Ovary (tissue), 3 donors: ENCODE results near the gene ARHGAP19.

Source experiments
- POLR2A ChIP-seq: fragments of 450-650 bp; IDR thresholded peaks from one replicate; pipeline ENCODE4 v1.6.1; 2017; ENCODE audit warnings: antibody characterized with exemption, mild to moderate bottlenecking, moderate library complexity
- TF ChIP-seq, protein P1 (sequence below), 3 donors: fragments of 450-650 bp in 2 of 3; fragments of 200-600 bp in 1 of 3; IDR thresholded peaks; one replicate each; pipeline versions ENCODE4 v1.5.1 to v1.8.0; 2016 to 2022; ENCODE audit warnings: antibody characterized with exemption in 3 of 3, mild to moderate bottlenecking in 1 of 3
- donor health status: DM: no; HTN: no; CAD: no.

DNA sequence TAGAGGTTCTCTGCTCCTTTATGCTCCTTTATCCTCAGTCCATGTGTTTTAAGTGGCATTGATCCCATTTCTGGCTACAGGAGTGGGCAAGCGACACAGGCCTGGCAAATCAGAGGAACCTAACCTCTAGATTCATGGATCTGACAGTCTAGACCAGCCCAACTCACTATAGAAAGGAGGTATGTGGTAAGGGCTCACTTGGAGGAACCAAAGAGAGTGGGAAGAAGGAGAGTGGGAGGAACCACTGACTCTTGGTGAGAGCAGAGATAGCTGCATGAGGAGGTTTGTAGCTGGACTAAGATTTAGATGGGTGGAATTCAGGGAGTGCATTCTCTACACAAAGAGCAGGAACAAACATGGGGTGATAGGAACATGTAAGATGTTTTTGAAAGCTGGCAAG lies 15.0 kb upstream of the ARHGAP19 start:
- TF ChIP-seq, protein P1, sequence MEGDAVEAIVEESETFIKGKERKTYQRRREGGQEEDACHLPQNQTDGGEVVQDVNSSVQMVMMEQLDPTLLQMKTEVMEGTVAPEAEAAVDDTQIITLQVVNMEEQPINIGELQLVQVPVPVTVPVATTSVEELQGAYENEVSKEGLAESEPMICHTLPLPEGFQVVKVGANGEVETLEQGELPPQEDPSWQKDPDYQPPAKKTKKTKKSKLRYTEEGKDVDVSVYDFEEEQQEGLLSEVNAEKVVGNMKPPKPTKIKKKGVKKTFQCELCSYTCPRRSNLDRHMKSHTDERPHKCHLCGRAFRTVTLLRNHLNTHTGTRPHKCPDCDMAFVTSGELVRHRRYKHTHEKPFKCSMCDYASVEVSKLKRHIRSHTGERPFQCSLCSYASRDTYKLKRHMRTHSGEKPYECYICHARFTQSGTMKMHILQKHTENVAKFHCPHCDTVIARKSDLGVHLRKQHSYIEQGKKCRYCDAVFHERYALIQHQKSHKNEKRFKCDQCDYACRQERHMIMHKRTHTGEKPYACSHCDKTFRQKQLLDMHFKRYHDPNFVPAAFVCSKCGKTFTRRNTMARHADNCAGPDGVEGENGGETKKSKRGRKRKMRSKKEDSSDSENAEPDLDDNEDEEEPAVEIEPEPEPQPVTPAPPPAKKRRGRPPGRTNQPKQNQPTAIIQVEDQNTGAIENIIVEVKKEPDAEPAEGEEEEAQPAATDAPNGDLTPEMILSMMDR (IDR thresholded peaks at IDR 0.05): no peak
- no peak for TF ChIP-seq POLR2A
